ENCODE results near the gene OXCT1.

DNA sequence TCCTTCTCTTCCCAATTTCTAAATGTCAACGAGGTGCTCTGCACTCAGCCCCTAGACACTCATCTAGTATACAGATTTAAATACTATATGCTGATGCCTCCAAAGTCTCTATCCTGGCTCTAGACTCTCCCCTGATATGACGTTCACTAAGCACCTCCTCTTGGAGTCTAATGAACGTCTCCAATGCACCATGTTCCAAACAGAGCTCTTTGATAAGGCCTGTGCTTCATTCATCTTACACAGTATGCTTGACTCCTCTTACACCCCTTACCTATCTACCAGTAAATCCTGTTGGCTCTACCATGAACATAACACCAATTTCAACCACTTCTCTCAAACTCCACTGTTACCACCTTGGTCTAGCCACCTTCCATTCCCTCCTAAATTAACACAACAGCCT is 25.7 kb downstream of the OXCT1 start:
- TF ChIP-seq ZFHX2 (tag by site-specific recombination; conservative IDR thresholded peaks at IDR 0.05) (no peak), PRDM1 (tag by site-specific recombination; IDR thresholded peaks at IDR 0.05) (no peak), ZBTB7A (tag by site-specific recombination; IDR thresholded peaks at IDR 0.05; ENCODE audit: low read depth) (no peak), ZBTB17 (tag by site-specific recombination; IDR thresholded peaks at IDR 0.05) (no peak), ZNF510 (tag by site-specific recombination; IDR thresholded peaks at IDR 0.05; ENCODE audit: insufficient replicate concordance) (no peak), SETDB1 (IDR thresholded peaks at IDR 0.05; ENCODE audit: insufficient read length, low read length) (no peak), ZNF610 (tag by site-specific recombination; IDR thresholded peaks at IDR 0.05; ENCODE audit: borderline replicate concordance) (no peak), ZNF776 (tag by site-specific recombination; IDR thresholded peaks at IDR 0.05; ENCODE audit: borderline replicate concordance) (no peak), ZBTB21 (tag by site-specific recombination; IDR thresholded peaks at IDR 0.05) (no peak), YY1 (tag by site-specific recombination; IDR thresholded peaks at IDR 0.05) (no peak)
- TF ChIP-seq, protein P1, sequence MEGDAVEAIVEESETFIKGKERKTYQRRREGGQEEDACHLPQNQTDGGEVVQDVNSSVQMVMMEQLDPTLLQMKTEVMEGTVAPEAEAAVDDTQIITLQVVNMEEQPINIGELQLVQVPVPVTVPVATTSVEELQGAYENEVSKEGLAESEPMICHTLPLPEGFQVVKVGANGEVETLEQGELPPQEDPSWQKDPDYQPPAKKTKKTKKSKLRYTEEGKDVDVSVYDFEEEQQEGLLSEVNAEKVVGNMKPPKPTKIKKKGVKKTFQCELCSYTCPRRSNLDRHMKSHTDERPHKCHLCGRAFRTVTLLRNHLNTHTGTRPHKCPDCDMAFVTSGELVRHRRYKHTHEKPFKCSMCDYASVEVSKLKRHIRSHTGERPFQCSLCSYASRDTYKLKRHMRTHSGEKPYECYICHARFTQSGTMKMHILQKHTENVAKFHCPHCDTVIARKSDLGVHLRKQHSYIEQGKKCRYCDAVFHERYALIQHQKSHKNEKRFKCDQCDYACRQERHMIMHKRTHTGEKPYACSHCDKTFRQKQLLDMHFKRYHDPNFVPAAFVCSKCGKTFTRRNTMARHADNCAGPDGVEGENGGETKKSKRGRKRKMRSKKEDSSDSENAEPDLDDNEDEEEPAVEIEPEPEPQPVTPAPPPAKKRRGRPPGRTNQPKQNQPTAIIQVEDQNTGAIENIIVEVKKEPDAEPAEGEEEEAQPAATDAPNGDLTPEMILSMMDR (tag by site-specific recombination; IDR thresholded peaks at IDR 0.05) = no peak
- TF ChIP-seq, protein P2, sequence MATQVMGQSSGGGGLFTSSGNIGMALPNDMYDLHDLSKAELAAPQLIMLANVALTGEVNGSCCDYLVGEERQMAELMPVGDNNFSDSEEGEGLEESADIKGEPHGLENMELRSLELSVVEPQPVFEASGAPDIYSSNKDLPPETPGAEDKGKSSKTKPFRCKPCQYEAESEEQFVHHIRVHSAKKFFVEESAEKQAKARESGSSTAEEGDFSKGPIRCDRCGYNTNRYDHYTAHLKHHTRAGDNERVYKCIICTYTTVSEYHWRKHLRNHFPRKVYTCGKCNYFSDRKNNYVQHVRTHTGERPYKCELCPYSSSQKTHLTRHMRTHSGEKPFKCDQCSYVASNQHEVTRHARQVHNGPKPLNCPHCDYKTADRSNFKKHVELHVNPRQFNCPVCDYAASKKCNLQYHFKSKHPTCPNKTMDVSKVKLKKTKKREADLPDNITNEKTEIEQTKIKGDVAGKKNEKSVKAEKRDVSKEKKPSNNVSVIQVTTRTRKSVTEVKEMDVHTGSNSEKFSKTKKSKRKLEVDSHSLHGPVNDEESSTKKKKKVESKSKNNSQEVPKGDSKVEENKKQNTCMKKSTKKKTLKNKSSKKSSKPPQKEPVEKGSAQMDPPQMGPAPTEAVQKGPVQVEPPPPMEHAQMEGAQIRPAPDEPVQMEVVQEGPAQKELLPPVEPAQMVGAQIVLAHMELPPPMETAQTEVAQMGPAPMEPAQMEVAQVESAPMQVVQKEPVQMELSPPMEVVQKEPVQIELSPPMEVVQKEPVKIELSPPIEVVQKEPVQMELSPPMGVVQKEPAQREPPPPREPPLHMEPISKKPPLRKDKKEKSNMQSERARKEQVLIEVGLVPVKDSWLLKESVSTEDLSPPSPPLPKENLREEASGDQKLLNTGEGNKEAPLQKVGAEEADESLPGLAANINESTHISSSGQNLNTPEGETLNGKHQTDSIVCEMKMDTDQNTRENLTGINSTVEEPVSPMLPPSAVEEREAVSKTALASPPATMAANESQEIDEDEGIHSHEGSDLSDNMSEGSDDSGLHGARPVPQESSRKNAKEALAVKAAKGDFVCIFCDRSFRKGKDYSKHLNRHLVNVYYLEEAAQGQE (tag by site-specific recombination; IDR thresholded peaks at IDR 0.05) = no peak
- TF ChIP-seq, protein P3, sequence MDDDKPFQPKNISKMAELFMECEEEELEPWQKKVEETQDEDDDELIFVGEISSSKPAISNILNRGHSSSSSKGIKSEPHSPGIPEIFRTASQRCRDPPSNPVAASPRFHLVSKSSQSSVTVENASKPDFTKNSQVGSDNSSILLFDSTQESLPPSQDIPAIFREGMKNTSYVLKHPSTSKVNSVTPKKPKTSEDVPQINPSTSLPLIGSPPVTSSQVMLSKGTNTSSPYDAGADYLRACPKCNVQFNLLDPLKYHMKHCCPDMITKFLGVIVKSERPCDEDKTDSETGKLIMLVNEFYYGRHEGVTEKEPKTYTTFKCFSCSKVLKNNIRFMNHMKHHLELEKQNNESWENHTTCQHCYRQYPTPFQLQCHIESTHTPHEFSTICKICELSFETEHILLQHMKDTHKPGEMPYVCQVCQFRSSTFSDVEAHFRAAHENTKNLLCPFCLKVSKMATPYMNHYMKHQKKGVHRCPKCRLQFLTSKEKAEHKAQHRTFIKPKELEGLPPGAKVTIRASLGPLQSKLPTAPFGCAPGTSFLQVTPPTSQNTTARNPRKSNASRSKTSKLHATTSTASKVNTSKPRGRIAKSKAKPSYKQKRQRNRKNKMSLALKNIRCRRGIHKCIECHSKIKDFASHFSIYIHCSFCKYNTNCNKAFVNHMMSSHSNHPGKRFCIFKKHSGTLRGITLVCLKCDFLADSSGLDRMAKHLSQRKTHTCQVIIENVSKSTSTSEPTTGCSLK (tag by site-specific recombination; IDR thresholded peaks at IDR 0.05) = no peak

Measured in HEK293 (cell line).